Measurements from ENCODE around the gene PCSK5. TPM values are rescaled to one million over a fixed set of nuclear protein-coding genes. Genes with fewer than 3 reads are reported as not detected.

PCSK5 gene
- polyA plus RNA-seq, 1 donor from 2014 or later = 1.7 TPM

DNA sequence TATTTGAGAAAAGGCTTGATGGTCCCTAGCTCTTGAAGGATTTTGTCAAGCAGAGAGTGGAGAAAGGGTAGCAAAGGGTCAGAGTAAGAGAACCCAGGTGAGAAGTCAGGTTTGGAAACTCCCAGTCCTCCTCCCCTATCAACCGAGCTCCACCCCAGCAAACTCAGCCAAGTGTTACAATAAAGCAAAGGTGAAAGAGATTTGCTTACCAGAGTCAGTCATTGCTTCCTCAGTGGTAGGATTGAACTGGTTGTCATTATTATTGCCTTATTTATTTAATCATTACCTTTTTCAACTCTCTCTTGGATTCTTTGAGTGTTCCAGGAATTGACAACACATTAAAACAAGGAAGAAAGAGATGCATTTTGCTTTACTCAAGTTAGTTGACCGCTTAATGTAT is 423.3 kb downstream of the PCSK5 start:
- H3F3A ChIP-seq (ENCODE audit: insufficient read depth, low read length, poor library complexity, severe bottlenecking) = no peaks in the 10 kb centered on the region
- no peak overlapping the region for H2AFZ ChIP-seq (ENCODE audit: low read depth, low read length)
- H3K4me3 ChIP-seq (ENCODE audit: low read length) = no peak overlapping the region
- H3K79me2 ChIP-seq (replicated peaks; ENCODE audit: insufficient read depth, low read length) = no peaks in the 10 kb centered on the region
- no peaks in the 10 kb centered on the region for H3K27me3 ChIP-seq (ENCODE audit: insufficient read depth, low read depth, low read length)
- no peaks in the 10 kb centered on the region for H4K20me1 ChIP-seq (ENCODE audit: insufficient read depth)
- H3K9ac ChIP-seq (ENCODE audit: low read length) = no peak overlapping the region
- no peaks in the 10 kb centered on the region for H3K9me2 ChIP-seq (ENCODE audit: insufficient read depth, low read length)
- no peak overlapping the region for H3K4me2 ChIP-seq (ENCODE audit: low read length)
- TF ChIP-seq, protein P1, sequence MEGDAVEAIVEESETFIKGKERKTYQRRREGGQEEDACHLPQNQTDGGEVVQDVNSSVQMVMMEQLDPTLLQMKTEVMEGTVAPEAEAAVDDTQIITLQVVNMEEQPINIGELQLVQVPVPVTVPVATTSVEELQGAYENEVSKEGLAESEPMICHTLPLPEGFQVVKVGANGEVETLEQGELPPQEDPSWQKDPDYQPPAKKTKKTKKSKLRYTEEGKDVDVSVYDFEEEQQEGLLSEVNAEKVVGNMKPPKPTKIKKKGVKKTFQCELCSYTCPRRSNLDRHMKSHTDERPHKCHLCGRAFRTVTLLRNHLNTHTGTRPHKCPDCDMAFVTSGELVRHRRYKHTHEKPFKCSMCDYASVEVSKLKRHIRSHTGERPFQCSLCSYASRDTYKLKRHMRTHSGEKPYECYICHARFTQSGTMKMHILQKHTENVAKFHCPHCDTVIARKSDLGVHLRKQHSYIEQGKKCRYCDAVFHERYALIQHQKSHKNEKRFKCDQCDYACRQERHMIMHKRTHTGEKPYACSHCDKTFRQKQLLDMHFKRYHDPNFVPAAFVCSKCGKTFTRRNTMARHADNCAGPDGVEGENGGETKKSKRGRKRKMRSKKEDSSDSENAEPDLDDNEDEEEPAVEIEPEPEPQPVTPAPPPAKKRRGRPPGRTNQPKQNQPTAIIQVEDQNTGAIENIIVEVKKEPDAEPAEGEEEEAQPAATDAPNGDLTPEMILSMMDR (IDR thresholded peaks at IDR 0.05; ENCODE audit: poor library complexity, severe bottlenecking) = no peak
- no peak for TF ChIP-seq MXI1 (conservative IDR thresholded peaks at IDR 0.05; ENCODE audit: poor library complexity, severe bottlenecking)
- TF ChIP-seq POLR2AphosphoS5 (IDR thresholded peaks at IDR 0.05) = no peak
- no peak for TF ChIP-seq EP300 (conservative IDR thresholded peaks at IDR 0.05; ENCODE audit: poor library complexity, severe bottlenecking)
- no peak for TF ChIP-seq RAD21 (conservative IDR thresholded peaks at IDR 0.05)
- TF ChIP-seq, protein P2, sequence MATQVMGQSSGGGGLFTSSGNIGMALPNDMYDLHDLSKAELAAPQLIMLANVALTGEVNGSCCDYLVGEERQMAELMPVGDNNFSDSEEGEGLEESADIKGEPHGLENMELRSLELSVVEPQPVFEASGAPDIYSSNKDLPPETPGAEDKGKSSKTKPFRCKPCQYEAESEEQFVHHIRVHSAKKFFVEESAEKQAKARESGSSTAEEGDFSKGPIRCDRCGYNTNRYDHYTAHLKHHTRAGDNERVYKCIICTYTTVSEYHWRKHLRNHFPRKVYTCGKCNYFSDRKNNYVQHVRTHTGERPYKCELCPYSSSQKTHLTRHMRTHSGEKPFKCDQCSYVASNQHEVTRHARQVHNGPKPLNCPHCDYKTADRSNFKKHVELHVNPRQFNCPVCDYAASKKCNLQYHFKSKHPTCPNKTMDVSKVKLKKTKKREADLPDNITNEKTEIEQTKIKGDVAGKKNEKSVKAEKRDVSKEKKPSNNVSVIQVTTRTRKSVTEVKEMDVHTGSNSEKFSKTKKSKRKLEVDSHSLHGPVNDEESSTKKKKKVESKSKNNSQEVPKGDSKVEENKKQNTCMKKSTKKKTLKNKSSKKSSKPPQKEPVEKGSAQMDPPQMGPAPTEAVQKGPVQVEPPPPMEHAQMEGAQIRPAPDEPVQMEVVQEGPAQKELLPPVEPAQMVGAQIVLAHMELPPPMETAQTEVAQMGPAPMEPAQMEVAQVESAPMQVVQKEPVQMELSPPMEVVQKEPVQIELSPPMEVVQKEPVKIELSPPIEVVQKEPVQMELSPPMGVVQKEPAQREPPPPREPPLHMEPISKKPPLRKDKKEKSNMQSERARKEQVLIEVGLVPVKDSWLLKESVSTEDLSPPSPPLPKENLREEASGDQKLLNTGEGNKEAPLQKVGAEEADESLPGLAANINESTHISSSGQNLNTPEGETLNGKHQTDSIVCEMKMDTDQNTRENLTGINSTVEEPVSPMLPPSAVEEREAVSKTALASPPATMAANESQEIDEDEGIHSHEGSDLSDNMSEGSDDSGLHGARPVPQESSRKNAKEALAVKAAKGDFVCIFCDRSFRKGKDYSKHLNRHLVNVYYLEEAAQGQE (IDR thresholded peaks at IDR 0.05; ENCODE audit: borderline replicate concordance) = no peak
- TF ChIP-seq TAF1 (IDR thresholded peaks at IDR 0.05; ENCODE audit: low read depth) = no peak
- no peak for TF ChIP-seq EZH2 (IDR thresholded peaks at IDR 0.05; ENCODE audit: borderline replicate concordance, insufficient read depth, low read length, poor library complexity, severe bottlenecking)
- no peak for TF ChIP-seq SMC3 (conservative IDR thresholded peaks at IDR 0.05; ENCODE audit: poor library complexity)
- H3K36me3 ChIP-seq (ENCODE audit: insufficient read depth, low read length) = no peaks in the 10 kb centered on the region
- no peaks in the 10 kb centered on the region for H3K9me3 ChIP-seq (ENCODE audit: low read length)
- no peak overlapping the region for H3K27ac ChIP-seq (ENCODE audit: low read length)

GRCh38 chr9:76314321-76314720 is 423.8 kb downstream of the PCSK5 start:
- Histone ChIP-seq H3F3A (ENCODE audit: insufficient read depth, low read length, poor library complexity, severe bottlenecking) (no peaks in the 10 kb centered on the region), H3K27me3 (ENCODE audit: insufficient read depth, low read depth, low read length) (no peaks in the 10 kb centered on the region), H2AFZ (ENCODE audit: low read depth, low read length) (no peak overlapping the region), H3K36me3 (ENCODE audit: insufficient read depth, low read length) (no peaks in the 10 kb centered on the region), H3K9me2 (ENCODE audit: insufficient read depth, low read length) (no peaks in the 10 kb centered on the region), H3K9ac (ENCODE audit: low read length) (no peak overlapping the region), H3K79me2 (replicated peaks; ENCODE audit: insufficient read depth, low read length) (no peaks in the 10 kb centered on the region), H3K27ac (ENCODE audit: low read length) (no peak overlapping the region), H3K4me3 (ENCODE audit: low read length) (no peak overlapping the region), H3K4me2 (ENCODE audit: low read length) (no peak overlapping the region), H3K9me3 (ENCODE audit: low read length) (no peaks in the 10 kb centered on the region), H4K20me1 (ENCODE audit: insufficient read depth) (no peaks in the 10 kb centered on the region)
- TF ChIP-seq EP300 (conservative IDR thresholded peaks at IDR 0.05; ENCODE audit: poor library complexity, severe bottlenecking) = no peak
- TF ChIP-seq EZH2 (IDR thresholded peaks at IDR 0.05; ENCODE audit: borderline replicate concordance, insufficient read depth, low read length, poor library complexity, severe bottlenecking) = no peak
- no peak for TF ChIP-seq MXI1 (conservative IDR thresholded peaks at IDR 0.05; ENCODE audit: poor library complexity, severe bottlenecking)
- no peak for TF ChIP-seq RAD21 (conservative IDR thresholded peaks at IDR 0.05)
- TF ChIP-seq, protein P1 (IDR thresholded peaks at IDR 0.05; ENCODE audit: poor library complexity, severe bottlenecking) = no peak
- no peak for TF ChIP-seq POLR2AphosphoS5 (IDR thresholded peaks at IDR 0.05)
- TF ChIP-seq SMC3 (conservative IDR thresholded peaks at IDR 0.05; ENCODE audit: poor library complexity) = no peak
- TF ChIP-seq, protein P2 (IDR thresholded peaks at IDR 0.05; ENCODE audit: borderline replicate concordance) = no peak
- TF ChIP-seq TAF1 (IDR thresholded peaks at IDR 0.05; ENCODE audit: low read depth) = no peak

Data from neural cell (in vitro differentiated cells).